Thymus (tissue), 11 donors: ENCODE data around the gene SAMD4B. TPM values are rescaled to one million over a fixed set of nuclear protein-coding genes. Genes with fewer than 3 reads are reported as not detected.

Experiments used
- DNase-seq, 9 donors: peaks; one replicate each; pipeline ENCODE4 v3.0.0-alpha.2; 2013; ENCODE audit warnings: low spot score in 9 of 9, low read depth in 6 of 9, missing footprints in 1 of 9
- H3K27ac ChIP-seq, 2 donors: one replicate each; pipeline ENCODE4 v1.5.1; 2013; ENCODE audit warnings: control low read depth in 1 of 2, low read depth in 1 of 2, low read length in 1 of 2, mild to moderate bottlenecking in 1 of 2, moderate library complexity in 1 of 2
- H3K27me3 ChIP-seq, 2 donors: one replicate each; pipeline ENCODE4 v1.5.1; 2013; ENCODE audit warnings: low read length in 1 of 2; ENCODE audit not compliant: control insufficient read depth in 2 of 2, insufficient read depth in 1 of 2
- H3K36me3 ChIP-seq, 2 donors: one replicate each; pipeline ENCODE4 v1.5.1; 2013; ENCODE audit warnings: low read length in 1 of 2, mild to moderate bottlenecking in 1 of 2, moderate library complexity in 1 of 2; ENCODE audit not compliant: control insufficient read depth in 2 of 2, insufficient read depth in 2 of 2
- H3K4me1 ChIP-seq, 2 donors: one replicate each; pipeline ENCODE4 v1.5.1; 2013; ENCODE audit warnings: low read length in 2 of 2; ENCODE audit not compliant: control insufficient read depth in 2 of 2, insufficient read depth in 2 of 2
- H3K4me3 ChIP-seq, 2 donors: one replicate each; pipeline ENCODE4 v1.5.1; 2013; ENCODE audit warnings: low read length in 2 of 2, control low read depth in 1 of 2, mild to moderate bottlenecking in 1 of 2
- H3K9me3 ChIP-seq, 2 donors: one replicate each; pipeline ENCODE4 v1.5.1; 2013; ENCODE audit warnings: low read length in 1 of 2, mild to moderate bottlenecking in 1 of 2; ENCODE audit not compliant: control insufficient read depth in 2 of 2, insufficient read depth in 1 of 2
- WGBS: extraction: QIAGEN DNeasy Blood & Tissue Kit; methylation state at CpG from one replicate; pipeline ENCODE4 v1.1.7; 2013; 5-methylcytosine and 5-hydroxymethylcytosine counted together
- polyA plus RNA-seq: library from polyadenylated mRNA; stranded (reverse); fragments of 200-250 nt; gene quantifications from one replicate; pipeline ENCODE4 v1.2.3, GENCODE V29; 2013
- total RNA-seq: library from RNA; stranded (reverse); fragments of 120-200 nt; gene quantifications from one replicate; pipeline ENCODE4 v1.2.4, GENCODE V29; 2013
- donor health status: healthy.

The SAMD4B gene
- total and polyA plus RNA-seq, 2 donors = 11.7 to 64.9 TPM

DNA sequence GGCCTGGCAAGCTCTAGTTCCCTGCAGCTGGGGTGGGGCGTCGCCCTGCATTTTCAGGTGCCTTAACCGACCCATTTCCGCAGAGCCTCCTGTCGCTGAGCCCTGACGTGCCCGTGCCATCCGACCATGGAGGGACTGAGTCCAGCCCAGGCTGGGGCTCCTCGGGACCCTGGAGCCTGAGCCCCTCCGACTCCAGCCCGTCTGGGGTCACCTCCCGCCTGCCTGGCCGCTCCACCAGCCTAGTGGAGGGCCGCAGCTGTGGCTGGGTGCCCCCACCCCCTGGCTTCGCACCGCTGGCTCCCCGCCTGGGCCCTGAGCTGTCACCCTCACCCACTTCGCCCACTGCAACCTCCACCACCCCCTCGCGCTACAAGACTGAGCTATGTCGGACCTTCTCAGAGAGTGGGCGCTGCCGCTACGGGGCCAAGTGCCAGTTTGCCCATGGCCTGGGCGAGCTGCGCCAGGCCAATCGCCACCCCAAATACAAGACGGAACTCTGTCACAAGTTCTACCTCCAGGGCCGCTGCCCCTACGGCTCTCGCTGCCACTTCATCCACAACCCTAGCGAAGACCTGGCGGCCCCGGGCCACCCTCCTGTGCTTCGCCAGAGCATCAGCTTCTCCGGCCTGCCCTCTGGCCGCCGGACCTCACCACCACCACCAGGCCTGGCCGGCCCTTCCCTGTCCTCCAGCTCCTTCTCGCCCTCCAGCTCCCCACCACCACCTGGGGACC is 65.6 kb downstream of the SAMD4B start:
- Histone ChIP-seq H3K36me3 (peaks cover 15% of the 10 kb centered on the region in 2 donors), H3K9me3 (peaks cover 0 to 6% of the 10 kb centered on the region in 2 donors), H3K4me3 (peak overlapping the region; percentile 99 to 100), H3K27me3 (peaks cover 0 to 2% of the 10 kb centered on the region in 2 donors), H3K27ac (peak overlapping the region; percentile 100), H3K4me1 (peaks cover 38 to 75% of the 10 kb centered on the region in 2 donors)
- DNase-seq = peak in 5 of 9 donors; percentile 60 to 88 (median 75)
- 40% methylated on average over 40 of the region's 40 CpGs for WGBS

- 75% methylated on average over 20 of the region's 20 CpGs for WGBS
- peak overlapping the region; percentile 100 for H3K27ac ChIP-seq
- DNase-seq = peak in 1 of 9 donors; percentile 27
- H3K36me3 ChIP-seq = peaks cover 15% of the 10 kb centered on the region in 2 donors
- H3K4me1 ChIP-seq = peaks cover 31 to 69% of the 10 kb centered on the region in 2 donors
- H3K4me3 ChIP-seq = peak overlapping the region; percentile 99 to 100
- peaks cover 0 to 2% of the 10 kb centered on the region in 2 donors for H3K27me3 ChIP-seq
- H3K9me3 ChIP-seq = peaks cover 0 to 6% of the 10 kb centered on the region in 2 donors
Observed at GRCh38 chr19:39408392-39409207, 66.4 kb downstream of the SAMD4B start.

DNA sequence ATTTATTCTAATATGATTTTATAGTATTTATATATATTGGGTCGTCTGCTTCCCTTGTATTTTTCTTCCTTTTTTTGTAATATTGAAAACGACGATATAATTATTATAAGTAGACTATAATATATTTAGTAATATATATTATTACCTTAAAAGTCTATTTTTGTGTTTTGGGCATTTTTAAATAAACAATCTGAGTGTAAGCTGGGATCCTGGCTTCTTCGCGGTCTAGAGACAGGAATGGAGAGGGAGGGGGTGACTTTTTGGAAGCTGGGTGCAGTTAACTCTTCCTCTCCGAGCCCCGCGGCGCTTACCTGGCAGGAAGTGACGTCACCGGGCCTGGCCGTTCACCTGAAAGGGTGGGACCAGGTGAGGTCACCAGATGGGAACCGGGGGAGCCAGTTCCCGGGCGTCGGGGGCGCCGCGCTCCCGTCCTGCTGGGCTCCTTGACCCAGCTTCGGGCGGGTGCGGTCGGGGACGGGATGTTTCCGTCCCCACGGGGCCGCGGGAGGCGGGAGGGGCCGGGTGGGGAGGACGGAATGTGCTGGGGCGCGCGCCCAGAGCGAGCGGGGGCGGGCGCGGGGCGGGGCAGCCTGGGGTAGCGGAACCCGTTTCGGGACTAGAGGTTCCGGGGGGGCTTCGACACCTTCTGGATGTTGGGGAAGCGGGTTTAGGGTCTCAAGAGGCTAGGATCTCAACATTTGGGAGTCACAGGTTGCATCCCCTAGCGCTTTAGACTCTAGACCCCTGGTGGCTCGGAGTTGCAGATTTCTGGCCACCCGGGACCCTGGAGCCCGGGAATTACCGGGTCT is 67.2 kb downstream of the SAMD4B start:
- 3% methylated on average over 52 of the region's 52 CpGs for WGBS
- Histone ChIP-seq H3K27me3 (peaks cover 0 to 2% of the 10 kb centered on the region in 2 donors), H3K27ac (peak overlapping the region; percentile 99 to 100), H3K36me3 (peaks cover 15% of the 10 kb centered on the region in 2 donors), H3K4me3 (peak overlapping the region; percentile 99 to 100), H3K4me1 (peaks cover 30 to 70% of the 10 kb centered on the region in 2 donors), H3K9me3 (peaks cover 0 to 6% of the 10 kb centered on the region in 2 donors)
- DNase-seq = peak in 5 of 9 donors; percentile 58 to 84 (median 70)

- WGBS = 5% methylated on average over 35 of the region's 35 CpGs
- H3K4me3 ChIP-seq = peak overlapping the region; percentile 99 to 100
- peak in 3 of 9 donors; percentile 61 to 78 (median 63) for DNase-seq
- peak overlapping the region; percentile 99 to 100 for H3K27ac ChIP-seq
- H3K36me3 ChIP-seq = peaks cover 15 to 19% of the 10 kb centered on the region in 2 donors
- H3K27me3 ChIP-seq = peaks cover 0 to 2% of the 10 kb centered on the region in 2 donors
- H3K4me1 ChIP-seq = peaks cover 29 to 72% of the 10 kb centered on the region in 2 donors
- peaks cover 0 to 6% of the 10 kb centered on the region in 2 donors for H3K9me3 ChIP-seq
Observed at GRCh38 chr19:39410017-39410830, 68.0 kb downstream of the SAMD4B start.

DNA sequence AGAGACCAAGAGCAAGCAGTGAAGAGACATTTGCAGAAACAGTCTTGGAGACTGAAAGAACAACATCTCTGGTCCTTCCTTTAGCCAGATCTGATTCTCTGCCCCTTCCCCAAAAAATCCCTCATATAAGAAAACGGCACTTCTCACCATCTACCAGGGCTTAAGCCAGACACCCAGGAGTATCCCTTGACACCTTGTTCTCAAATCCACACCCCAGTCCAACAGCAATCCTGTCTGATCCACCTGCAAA is 68.5 kb downstream of the SAMD4B start:
- Histone ChIP-seq H3K27ac (peak overlapping the region; percentile 99 to 100), H3K4me1 (peaks cover 24 to 67% of the 10 kb centered on the region in 2 donors), H3K9me3 (peaks cover 0 to 6% of the 10 kb centered on the region in 2 donors), H3K4me3 (peak overlapping the region; percentile 99 to 100), H3K36me3 (peaks cover 17 to 25% of the 10 kb centered on the region in 2 donors), H3K27me3 (peaks cover 0 to 2% of the 10 kb centered on the region in 2 donors)
- no peak for DNase-seq
- WGBS = 86% methylated on average over 1 of the region's 1 CpG

DNA sequence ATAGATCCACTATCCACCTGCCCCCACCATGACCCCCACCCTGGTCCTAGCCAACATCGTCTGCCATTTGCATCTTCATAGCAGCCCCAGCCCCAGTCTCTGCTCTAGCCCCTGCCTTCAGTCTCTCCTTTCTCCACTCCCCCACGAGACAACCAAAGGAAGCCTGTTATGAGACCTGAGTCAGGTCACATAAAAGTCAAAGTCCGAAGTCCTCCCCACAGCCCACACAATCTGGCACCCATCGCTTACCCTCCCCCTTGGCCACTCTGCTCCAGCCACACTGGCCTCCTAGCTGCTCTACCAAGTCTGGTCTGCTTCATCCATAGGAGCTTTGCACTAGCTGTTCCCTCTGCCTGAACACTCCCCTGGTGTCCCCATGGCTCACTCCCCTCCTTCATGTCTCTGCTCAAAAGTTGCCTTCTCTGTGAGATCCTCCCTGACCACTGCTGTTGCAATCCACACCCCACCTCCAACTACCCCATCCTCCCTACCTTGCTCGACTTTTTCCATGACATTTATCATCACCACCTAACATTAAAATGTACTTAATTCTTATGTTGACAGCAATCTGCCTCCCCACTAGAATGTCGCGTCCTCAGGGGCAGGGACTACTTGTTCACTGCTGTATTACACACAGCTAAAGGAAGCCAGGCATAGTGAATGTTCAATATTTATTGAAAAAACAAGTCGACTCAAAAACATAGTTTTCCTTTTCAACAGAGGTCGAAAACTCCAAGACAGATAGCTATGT is 69.0 kb downstream of the SAMD4B start:
- H3K27me3 ChIP-seq = peaks cover 0 to 2% of the 10 kb centered on the region in 2 donors
- 49% methylated on average over 9 of the region's 9 CpGs for WGBS

GRCh38 chr19:39411832-39412099 is 69.5 kb downstream of the SAMD4B start:
- Histone ChIP-seq H3K36me3 (peaks cover 26 to 35% of the 10 kb centered on the region in 2 donors), H3K9me3 (peaks cover 0 to 6% of the 10 kb centered on the region in 2 donors), H3K4me3 (peak overlapping the region; percentile 17 to 99), H3K27me3 (peaks cover 0 to 2% of the 10 kb centered on the region in 2 donors), H3K27ac (peak overlapping the region; percentile 99 to 100), H3K4me1 (peaks cover 22 to 62% of the 10 kb centered on the region in 2 donors)
- WGBS = under 1% methylated on average over 7 of the region's 7 CpGs
- peak; percentile 80 to 97 (median 94) for DNase-seq

More for the DNA sequence above, 69.0 kb downstream of the SAMD4B start:
- DNase-seq = no peak
- Histone ChIP-seq H3K36me3 (peaks cover 22 to 30% of the 10 kb centered on the region in 2 donors), H3K4me3 (peak overlapping the region; percentile 17 to 99), H3K27ac (peak overlapping the region; percentile 99 to 100), H3K9me3 (peaks cover 0 to 6% of the 10 kb centered on the region in 2 donors), H3K4me1 (peaks cover 22 to 62% of the 10 kb centered on the region in 2 donors)
